ENCODE results near the gene SIGLEC11. TPM values are rescaled to one million over a fixed set of nuclear protein-coding genes. Genes with fewer than 3 reads are reported as not detected.

SIGLEC11 gene
- total and polyA plus RNA-seq, 2 of the 13 experiments (the other 11 are each of a cell fraction or from before 2014, with no cell fraction given), result not detected

DNA sequence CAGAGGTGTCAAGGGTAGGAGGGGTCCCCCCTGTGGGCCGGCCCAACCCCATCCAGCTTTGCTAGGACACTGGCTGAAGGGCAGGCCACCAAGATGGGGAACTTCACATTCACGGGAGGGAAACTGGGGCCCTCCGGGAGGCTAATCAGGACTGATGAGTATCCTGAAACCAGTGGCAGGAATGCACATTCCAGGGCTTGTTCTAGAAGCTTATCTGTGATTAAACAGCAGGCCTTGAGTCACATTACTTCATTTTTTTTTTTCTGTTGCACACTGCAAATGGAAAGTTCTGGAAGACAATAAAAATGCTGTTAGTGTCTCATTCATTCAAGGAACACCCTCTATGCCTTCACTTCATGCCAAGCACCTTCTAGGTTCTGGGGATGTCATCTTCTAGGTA lies 15.5 kb upstream of the SIGLEC11 start (continued):
- TF ChIP-seq, protein P1, sequence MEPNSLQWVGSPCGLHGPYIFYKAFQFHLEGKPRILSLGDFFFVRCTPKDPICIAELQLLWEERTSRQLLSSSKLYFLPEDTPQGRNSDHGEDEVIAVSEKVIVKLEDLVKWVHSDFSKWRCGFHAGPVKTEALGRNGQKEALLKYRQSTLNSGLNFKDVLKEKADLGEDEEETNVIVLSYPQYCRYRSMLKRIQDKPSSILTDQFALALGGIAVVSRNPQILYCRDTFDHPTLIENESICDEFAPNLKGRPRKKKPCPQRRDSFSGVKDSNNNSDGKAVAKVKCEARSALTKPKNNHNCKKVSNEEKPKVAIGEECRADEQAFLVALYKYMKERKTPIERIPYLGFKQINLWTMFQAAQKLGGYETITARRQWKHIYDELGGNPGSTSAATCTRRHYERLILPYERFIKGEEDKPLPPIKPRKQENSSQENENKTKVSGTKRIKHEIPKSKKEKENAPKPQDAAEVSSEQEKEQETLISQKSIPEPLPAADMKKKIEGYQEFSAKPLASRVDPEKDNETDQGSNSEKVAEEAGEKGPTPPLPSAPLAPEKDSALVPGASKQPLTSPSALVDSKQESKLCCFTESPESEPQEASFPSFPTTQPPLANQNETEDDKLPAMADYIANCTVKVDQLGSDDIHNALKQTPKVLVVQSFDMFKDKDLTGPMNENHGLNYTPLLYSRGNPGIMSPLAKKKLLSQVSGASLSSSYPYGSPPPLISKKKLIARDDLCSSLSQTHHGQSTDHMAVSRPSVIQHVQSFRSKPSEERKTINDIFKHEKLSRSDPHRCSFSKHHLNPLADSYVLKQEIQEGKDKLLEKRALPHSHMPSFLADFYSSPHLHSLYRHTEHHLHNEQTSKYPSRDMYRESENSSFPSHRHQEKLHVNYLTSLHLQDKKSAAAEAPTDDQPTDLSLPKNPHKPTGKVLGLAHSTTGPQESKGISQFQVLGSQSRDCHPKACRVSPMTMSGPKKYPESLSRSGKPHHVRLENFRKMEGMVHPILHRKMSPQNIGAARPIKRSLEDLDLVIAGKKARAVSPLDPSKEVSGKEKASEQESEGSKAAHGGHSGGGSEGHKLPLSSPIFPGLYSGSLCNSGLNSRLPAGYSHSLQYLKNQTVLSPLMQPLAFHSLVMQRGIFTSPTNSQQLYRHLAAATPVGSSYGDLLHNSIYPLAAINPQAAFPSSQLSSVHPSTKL (CRISPR knock-in tag; IDR thresholded peaks at IDR 0.05), result no peak
- TF ChIP-seq ELF1 (CRISPR knock-in tag; IDR thresholded peaks at IDR 0.05), result no peak
- TF ChIP-seq ZNF225 (CRISPR knock-in tag; IDR thresholded peaks at IDR 0.05), result no peak
- TF ChIP-seq, protein P2, sequence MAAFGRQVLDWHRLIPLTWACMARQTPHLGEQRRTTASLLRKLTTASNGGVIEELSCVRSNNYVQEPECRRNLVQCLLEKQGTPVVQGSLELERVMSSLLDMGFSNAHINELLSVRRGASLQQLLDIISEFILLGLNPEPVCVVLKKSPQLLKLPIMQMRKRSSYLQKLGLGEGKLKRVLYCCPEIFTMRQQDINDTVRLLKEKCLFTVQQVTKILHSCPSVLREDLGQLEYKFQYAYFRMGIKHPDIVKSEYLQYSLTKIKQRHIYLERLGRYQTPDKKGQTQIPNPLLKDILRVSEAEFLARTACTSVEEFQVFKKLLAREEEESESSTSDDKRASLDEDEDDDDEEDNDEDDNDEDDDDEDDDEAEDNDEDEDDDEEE (CRISPR knock-in tag; IDR thresholded peaks at IDR 0.05), result no peak

DNA sequence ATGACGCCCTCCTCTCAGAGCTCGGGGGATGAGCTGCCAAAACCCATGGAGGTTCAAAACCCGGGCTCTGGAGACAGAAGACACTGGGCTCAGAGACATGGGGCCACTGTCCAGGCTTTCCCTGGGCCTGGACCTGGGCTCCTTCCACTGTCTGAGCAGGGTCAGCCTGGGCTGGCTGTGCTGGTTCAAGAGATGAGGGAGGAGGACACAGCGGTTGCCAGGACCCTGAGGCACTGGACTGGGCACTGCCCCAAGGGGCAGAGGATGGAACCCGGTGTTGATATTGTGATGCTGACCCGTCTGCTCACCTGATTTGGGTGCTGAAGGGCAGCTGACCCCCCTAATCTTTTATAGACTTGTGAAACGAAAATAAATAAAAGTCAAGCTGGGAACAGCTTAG lies 14.1 kb upstream of the SIGLEC11 start:
- Histone ChIP-seq H3K27ac (ENCODE audit: extremely low read length, insufficient read depth, low read length) (no peak overlapping the region), H3K4me3 (replicated peaks in 1 of 3; ENCODE audit: insufficient read depth in 1 of 3, low read depth in 2 of 3, low read length in 3 of 3) (no peak overlapping the region), H3K9me3 (ENCODE audit: low read length) (no peaks in the 10 kb centered on the region), H3K36me3 (replicated peaks in 1 of 2; ENCODE audit: control insufficient read depth in 1 of 2, insufficient read depth in 2 of 2, low read length in 2 of 2) (peaks cover 0 to 1% of the 10 kb centered on the region in 2 experiments; a peak in 1 of 5 replicates), H3K4me1 (ENCODE audit: insufficient read depth, low read length) (no peaks in the 10 kb centered on the region), H3K4me2 (ENCODE audit: low read depth, low read length) (no peak overlapping the region), H3K27me3 (ENCODE audit: control insufficient read depth in 1 of 2, insufficient read depth in 2 of 2, low read length in 2 of 2) (no peaks in the 10 kb centered on the region), H4K20me1 (ENCODE audit: insufficient read depth, low read length) (no peaks in the 10 kb centered on the region), H2AFZ (ENCODE audit: low read length) (no peak overlapping the region), H3K9ac (ENCODE audit: insufficient read depth, low read depth, low read length) (no peak overlapping the region), H3K79me2 (ENCODE audit: insufficient read depth, low read length) (no peaks in the 10 kb centered on the region)
- FAIRE-seq (no peak), ATAC-seq (no peak), DNase-seq (ENCODE audit: low spot score) (no peak)
- in situ Hi-C loops (cut with HindIII; ENCODE audit: extremely low pct_ligation_motif_present, low pct_unique_long_range_greater_than_20kb), result loop anchor here (5.0 kb wide), 1 partner anchor 38 kb away; no protein-coding TSS in a partner anchor
- intact Hi-C loops (cut with micrococcal nuclease; ENCODE audit: unreplicated experiment), result no loop called here
- ChIA-PET POLR2A (no interaction called here), CTCF (ENCODE audit: low intra/inter-chr PET ratio, low total read pairs) (no interaction called here)
- BruUV-seq (replicated peaks), result no TSS peak
- whole genome bisulfite sequencing (ENCODE audit: low lambda C conversion rate), result 81% methylated on average over 6 of the region's 7 CpGs
- TF ChIP-seq, protein P3, sequence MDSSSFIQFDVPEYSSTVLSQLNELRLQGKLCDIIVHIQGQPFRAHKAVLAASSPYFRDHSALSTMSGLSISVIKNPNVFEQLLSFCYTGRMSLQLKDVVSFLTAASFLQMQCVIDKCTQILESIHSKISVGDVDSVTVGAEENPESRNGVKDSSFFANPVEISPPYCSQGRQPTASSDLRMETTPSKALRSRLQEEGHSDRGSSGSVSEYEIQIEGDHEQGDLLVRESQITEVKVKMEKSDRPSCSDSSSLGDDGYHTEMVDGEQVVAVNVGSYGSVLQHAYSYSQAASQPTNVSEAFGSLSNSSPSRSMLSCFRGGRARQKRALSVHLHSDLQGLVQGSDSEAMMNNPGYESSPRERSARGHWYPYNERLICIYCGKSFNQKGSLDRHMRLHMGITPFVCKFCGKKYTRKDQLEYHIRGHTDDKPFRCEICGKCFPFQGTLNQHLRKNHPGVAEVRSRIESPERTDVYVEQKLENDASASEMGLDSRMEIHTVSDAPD (CRISPR knock-in tag; IDR thresholded peaks at IDR 0.05), result no peak
- TF ChIP-seq RBM22 (optimal IDR thresholded peaks at IDR 0.05; ENCODE audit: low read length), result peak; percentile 21
